Measurements from ENCODE around the gene SLC7A5.
"Not testable (repeated sequence)": the region's sequence is repeated elsewhere in the genome, so short reads cannot be mapped to it uniquely, and the experiment has no call there.

- TF ChIP-seq POLR2A, POLR2AphosphoS5 (IDR thresholded peaks at IDR 0.05; ENCODE audit: low read depth, low read length): not testable (repeated sequence)
These were observed 6.0 kb downstream of the SLC7A5 start for GRCh38 chr16:87863327-87863635.
